Parathyroid adenoma (tissue), 2 donors: ENCODE data around the gene MAML2.

Source experiments
- H2AFZ ChIP-seq: fragments of 300-600 bp; sonication (generic); one replicate; pipeline ENCODE4 v1.7.0; 2017; ENCODE audit warnings: antibody characterized with exemption, mild to moderate bottlenecking
- H3K27ac ChIP-seq: fragments of 300-600 bp; sonication (generic); one replicate; pipeline ENCODE4 v1.7.0; 2017
- H3K27me3 ChIP-seq: fragments of 300-600 bp; sonication (generic); one replicate; pipeline ENCODE4 v1.7.0; 2017; ENCODE audit warnings: low read length; ENCODE audit not compliant: control insufficient read depth, insufficient read depth
- H3K36me3 ChIP-seq: fragments of 300-600 bp; sonication (generic); one replicate; pipeline ENCODE4 v1.7.0; 2017; ENCODE audit warnings: low read length; ENCODE audit not compliant: control insufficient read depth, insufficient read depth
- H3K4me1 ChIP-seq: fragments of 300-600 bp; sonication (generic); one replicate; pipeline ENCODE4 v1.7.0; 2017; ENCODE audit warnings: control low read depth
- H3K4me2 ChIP-seq: fragments of 300-600 bp; sonication (generic); one replicate; pipeline ENCODE4 v1.7.0; 2017; ENCODE audit warnings: low read length
- H3K4me3 ChIP-seq: fragments of 300-600 bp; sonication (generic); one replicate; pipeline ENCODE4 v1.7.0; 2017; ENCODE audit warnings: low read depth, low read length
- H3K79me2 ChIP-seq: fragments of 300-600 bp; sonication (generic); one replicate; pipeline ENCODE4 v1.7.0; 2017; ENCODE audit warnings: control low read depth
- H3K9ac ChIP-seq: fragments of 300-600 bp; sonication (generic); one replicate; pipeline ENCODE4 v1.7.0; 2017; ENCODE audit warnings: mild to moderate bottlenecking
- H3K9me3 ChIP-seq: fragments of 300-600 bp; sonication (generic); one replicate; pipeline ENCODE4 v1.7.0; 2017; ENCODE audit warnings: low read length; ENCODE audit not compliant: control insufficient read depth
- CTCF ChIP-seq: fragments of 300-600 bp; sonication (generic); IDR thresholded peaks from one replicate; pipeline ENCODE4 v1.7.0; 2017; ENCODE audit warnings: antibody characterized with exemption, mild to moderate bottlenecking
- donor health status: primary hyperparathyroidism.

The MAML2 gene

GRCh38 chr11:96094156-96094555 lies 248.8 kb downstream of the MAML2 start:
- no peaks in the 10 kb centered on the region for H3K36me3 ChIP-seq
- no peaks in the 10 kb centered on the region for H3K9me3 ChIP-seq
- H2AFZ ChIP-seq, result no peak overlapping the region
- H3K27ac ChIP-seq, result no peak overlapping the region
- TF ChIP-seq CTCF, result no peak
- H3K4me1 ChIP-seq, result peaks cover 17% of the 10 kb centered on the region
- no peaks in the 10 kb centered on the region for H3K79me2 ChIP-seq
- H3K9ac ChIP-seq, result no peak overlapping the region
- H3K4me3 ChIP-seq, result no peak overlapping the region
- H3K27me3 ChIP-seq, result no peaks in the 10 kb centered on the region
- H3K4me2 ChIP-seq, result no peak overlapping the region

- H3K79me2 ChIP-seq, result peaks cover 3% of the 10 kb centered on the region
- no peak overlapping the region for H2AFZ ChIP-seq
- H3K27me3 ChIP-seq, result no peaks in the 10 kb centered on the region
- H3K4me3 ChIP-seq, result no peak overlapping the region
- H3K36me3 ChIP-seq, result no peaks in the 10 kb centered on the region
- H3K9me3 ChIP-seq, result no peaks in the 10 kb centered on the region
- H3K4me2 ChIP-seq, result no peak overlapping the region
- H3K9ac ChIP-seq, result no peak overlapping the region
- H3K4me1 ChIP-seq, result peaks cover 2% of the 10 kb centered on the region
- no peak for TF ChIP-seq CTCF
- no peak overlapping the region for H3K27ac ChIP-seq
Measured at GRCh38 chr11:96092511-96092910, 250.5 kb downstream of the MAML2 start.

- no peak for TF ChIP-seq CTCF
- Histone ChIP-seq H3K79me2 (peaks cover 3% of the 10 kb centered on the region), H3K9ac (no peak overlapping the region), H3K4me1 (peaks cover 2% of the 10 kb centered on the region), H2AFZ (no peak overlapping the region), H3K27ac (no peak overlapping the region), H3K4me2 (no peak overlapping the region), H3K36me3 (no peaks in the 10 kb centered on the region), H3K9me3 (no peaks in the 10 kb centered on the region), H3K27me3 (no peaks in the 10 kb centered on the region), H3K4me3 (no peak overlapping the region)
Measured at GRCh38 chr11:96091476-96091875, 251.5 kb downstream of the MAML2 start.

- no peak for TF ChIP-seq CTCF
- Histone ChIP-seq H3K4me1 (peaks cover under 1% of the 10 kb centered on the region), H3K9ac (no peak overlapping the region), H3K4me3 (no peak overlapping the region), H3K9me3 (no peaks in the 10 kb centered on the region), H3K79me2 (peaks cover 5% of the 10 kb centered on the region), H2AFZ (no peak overlapping the region), H3K36me3 (no peaks in the 10 kb centered on the region), H3K27ac (no peak overlapping the region), H3K27me3 (no peaks in the 10 kb centered on the region), H3K4me2 (no peak overlapping the region)
Measured at GRCh38 chr11:96090711-96091110, 252.3 kb downstream of the MAML2 start.

GRCh38 chr11:96088914-96089313 lies 254.1 kb downstream of the MAML2 start:
- H3K9me3 ChIP-seq, result no peaks in the 10 kb centered on the region
- no peak overlapping the region for H2AFZ ChIP-seq
- no peak overlapping the region for H3K4me3 ChIP-seq
- H3K4me2 ChIP-seq, result no peak overlapping the region
- no peaks in the 10 kb centered on the region for H3K27me3 ChIP-seq
- no peak overlapping the region for H3K9ac ChIP-seq
- no peak for TF ChIP-seq CTCF
- H3K79me2 ChIP-seq, result peaks cover 5% of the 10 kb centered on the region
- H3K27ac ChIP-seq, result no peak overlapping the region
- H3K36me3 ChIP-seq, result no peaks in the 10 kb centered on the region
- H3K4me1 ChIP-seq, result no peaks in the 10 kb centered on the region
